K562 (cell line): ENCODE data around the gene ZSCAN26. TPM values are rescaled to one million over a fixed set of nuclear protein-coding genes. Genes with fewer than 3 reads are reported as not detected.
A peak's percentile ranks its signal among the peaks of the same experiment; 100 is the strongest.

Experiments used
- GATA2 ChIP-seq: sonication (generic); formaldehyde crosslinking; IDR thresholded peaks from 2 replicates; pipeline ENCODE4 v1.4.0; 2020; ENCODE audit warnings: mild to moderate bottlenecking, missing genetic modification reagents
- JUNB ChIP-seq: fragments of 450-650 bp; formaldehyde crosslinking; conservative IDR thresholded peaks from 2 replicates; pipeline ENCODE4 v1.4.0; 2020; ENCODE audit warnings: mild to moderate bottlenecking
- KAT2B ChIP-seq: IDR thresholded peaks from one replicate; pipeline ENCODE4 v1.6.1; 2012; ENCODE audit warnings: low read depth, mild to moderate bottlenecking, control low read depth, inconsistent platforms, low read length, moderate library complexity
- L3MBTL2 ChIP-seq: fragments of 450-650 bp; IDR thresholded peaks from 2 replicates; pipeline ENCODE4 v1.6.1; 2016; ENCODE audit warnings: mild to moderate bottlenecking, moderate library complexity
- LEF1 ChIP-seq: fragments of 450-650 bp; IDR thresholded peaks from 2 replicates; pipeline ENCODE4 v1.6.1; 2016; ENCODE audit warnings: mild to moderate bottlenecking
- MYC ChIP-seq, 2 experiments: fragments of 250-450 bp in 1 of 2; sonication (Bioruptor Pico) in 1 of 2; IDR thresholded peaks; 2 replicates each; pipeline versions ENCODE4 v1.5.1 to v1.6.1; 2012 to 2021; ENCODE audit warnings: low read depth in 2 of 2, borderline replicate concordance in 1 of 2, improper control_type of control experiment in 1 of 2, low read length in 1 of 2, mild to moderate bottlenecking in 1 of 2, moderate library complexity in 1 of 2
- NEUROD1 ChIP-seq: fragments of 150-350 bp; IDR thresholded peaks from 2 replicates; pipeline ENCODE4 v1.6.1; 2014; ENCODE audit warnings: borderline replicate concordance, low read length, low read depth; ENCODE audit not compliant: partially characterized antibody
- NFXL1 ChIP-seq: fragments of 450-650 bp; formaldehyde crosslinking; IDR thresholded peaks from 2 replicates; pipeline ENCODE4 v1.4.0; 2021; ENCODE audit warnings: mild to moderate bottlenecking
- PHF8 ChIP-seq: fragments of 200-600 bp; sonication (generic); IDR thresholded peaks from 2 replicates; pipeline ENCODE4 v1.6.1; 2012; ENCODE audit warnings: mixed run types, mild to moderate bottlenecking, inconsistent platforms, low read length, moderate library complexity, borderline replicate concordance
- POLR2G ChIP-seq: fragments of 200-400 bp; formaldehyde crosslinking; IDR thresholded peaks from 2 replicates; pipeline ENCODE4 v1.6.1; 2017; ENCODE audit warnings: low read depth, mild to moderate bottlenecking, antibody characterized with exemption, low read length, moderate library complexity
- PRMT5 ChIP-seq: sonication (generic); formaldehyde crosslinking; IDR thresholded peaks from 2 replicates; pipeline ENCODE4 v1.5.0; 2020; ENCODE audit warnings: missing genetic modification reagents
- SIN3A ChIP-seq, 2 experiments: fragments of 150-350 bp in 1 of 2; IDR thresholded peaks; 2 replicates each; pipeline ENCODE4 v1.6.1; 2011 to 2016; ENCODE audit warnings: borderline replicate concordance in 2 of 2, low read depth in 2 of 2, low read length in 2 of 2, mild to moderate bottlenecking in 2 of 2, moderate library complexity in 2 of 2; ENCODE audit not compliant: control insufficient read depth in 1 of 2
- SMARCB1 ChIP-seq: IDR thresholded peaks from 2 replicates; pipeline ENCODE4 v1.6.1; 2011; ENCODE audit warnings: improper control_type of control experiment, low read depth; ENCODE audit not compliant: insufficient read length
- TARDBP ChIP-seq: fragments of 450-650 bp; IDR thresholded peaks from 2 replicates; pipeline ENCODE4 v1.6.1; 2016
- polyA plus RNA-seq, 8 experiments: library from polyadenylated mRNA; depleted of rRNA in 4 of 8; stranded (reverse) in 5 of 8; unstranded in 3 of 8; fragments of >200 nt; fragmentation: Nextera tagmentation in 2 of 8; fragmentation: Illumina TruSeq in 1 of 8; extraction: Ambion mirVana in 2 of 8; extraction: Trizol in 1 of 8; gene quantifications; 2 replicates each; pipeline versions ENCODE4 v1.2.1 to v1.2.3, GENCODE V29; 2011 to 2014; ENCODE audit warnings: inconsistent platforms in 1 of 8, missing spikeins in 1 of 8
- total RNA-seq, 7 experiments: library from RNA; depleted of rRNA in 6 of 7; stranded (reverse); fragments of >200 nt in 6 of 7; fragmentation: Illumina TruSeq in 2 of 7; extraction: Trizol in 2 of 7; gene quantifications; 2 replicates each; pipeline versions ENCODE4 v1.2.1 to v1.2.3, GENCODE V29; 2011 to 2021; ENCODE audit warnings: low replicate concordance in 1 of 7
- TF ChIP-seq, protein P1 (sequence below), 2 experiments: fragments of 450-650 bp; formaldehyde crosslinking in 1 of 2; IDR thresholded peaks; 2 replicates each; pipeline versions ENCODE4 v1.4.0 to v1.6.1; 2014 to 2020; ENCODE audit warnings: mild to moderate bottlenecking in 2 of 2, borderline replicate concordance in 1 of 2, low read depth in 1 of 2
- TF ChIP-seq, protein P2 (sequence below): IDR thresholded peaks from 2 replicates; pipeline ENCODE4 v1.6.1; 2012; ENCODE audit warnings: low read depth, low read length, improper control_type of control experiment, borderline replicate concordance

The ZSCAN26 gene
- total and polyA plus RNA-seq, 9 of the 15 experiments (the other 6 are each of a cell fraction or from before 2014, with no cell fraction given) = 5.9 to 14.2 (median 10.5) TPM

DNA sequence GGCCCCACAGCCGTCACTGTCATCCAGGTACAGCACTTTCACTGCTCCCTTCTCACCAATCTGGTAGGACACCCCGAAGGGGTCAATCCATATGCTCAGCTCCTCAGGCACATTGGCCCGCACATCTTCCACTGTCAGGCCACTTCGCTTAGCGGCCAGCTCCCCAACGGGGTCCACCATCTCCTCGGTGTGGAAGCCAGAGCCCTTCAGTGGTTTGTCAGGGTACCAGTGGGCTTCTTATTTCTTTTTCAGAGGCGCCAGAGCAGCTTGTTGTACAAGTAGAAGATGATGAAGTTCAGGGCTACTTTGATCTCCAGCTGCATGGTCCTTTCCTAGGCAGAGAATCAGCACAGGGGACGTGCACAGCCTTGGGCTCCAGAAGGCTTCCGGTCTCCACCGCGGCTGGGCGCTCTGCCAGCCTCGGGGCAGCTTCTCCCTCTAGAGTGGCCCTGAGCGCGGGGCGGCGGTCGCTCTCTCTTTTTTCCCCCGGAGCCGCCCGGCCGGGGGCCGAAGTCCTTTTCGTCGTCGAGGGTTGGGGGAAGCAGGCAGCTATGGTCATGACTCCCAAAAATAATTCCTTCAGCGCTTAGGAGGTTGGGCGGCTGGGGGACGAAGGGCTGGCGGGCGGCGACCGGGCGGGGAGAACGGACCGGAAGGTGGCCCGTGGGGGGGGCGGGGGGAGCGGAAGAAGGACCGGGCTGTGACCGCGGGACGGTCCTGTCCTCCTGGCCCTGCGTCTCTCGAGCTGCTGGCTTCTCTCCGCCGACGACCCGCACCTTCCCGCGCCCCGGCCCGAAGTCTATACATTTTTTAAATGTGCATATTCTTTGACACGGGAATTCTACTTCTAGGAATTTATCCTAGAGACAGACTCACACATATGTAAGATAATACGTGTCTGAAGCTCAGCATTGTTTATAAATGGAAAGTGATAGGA, 48.4 kb upstream of the ZSCAN26 start (continued):
- TF ChIP-seq, protein P1, sequence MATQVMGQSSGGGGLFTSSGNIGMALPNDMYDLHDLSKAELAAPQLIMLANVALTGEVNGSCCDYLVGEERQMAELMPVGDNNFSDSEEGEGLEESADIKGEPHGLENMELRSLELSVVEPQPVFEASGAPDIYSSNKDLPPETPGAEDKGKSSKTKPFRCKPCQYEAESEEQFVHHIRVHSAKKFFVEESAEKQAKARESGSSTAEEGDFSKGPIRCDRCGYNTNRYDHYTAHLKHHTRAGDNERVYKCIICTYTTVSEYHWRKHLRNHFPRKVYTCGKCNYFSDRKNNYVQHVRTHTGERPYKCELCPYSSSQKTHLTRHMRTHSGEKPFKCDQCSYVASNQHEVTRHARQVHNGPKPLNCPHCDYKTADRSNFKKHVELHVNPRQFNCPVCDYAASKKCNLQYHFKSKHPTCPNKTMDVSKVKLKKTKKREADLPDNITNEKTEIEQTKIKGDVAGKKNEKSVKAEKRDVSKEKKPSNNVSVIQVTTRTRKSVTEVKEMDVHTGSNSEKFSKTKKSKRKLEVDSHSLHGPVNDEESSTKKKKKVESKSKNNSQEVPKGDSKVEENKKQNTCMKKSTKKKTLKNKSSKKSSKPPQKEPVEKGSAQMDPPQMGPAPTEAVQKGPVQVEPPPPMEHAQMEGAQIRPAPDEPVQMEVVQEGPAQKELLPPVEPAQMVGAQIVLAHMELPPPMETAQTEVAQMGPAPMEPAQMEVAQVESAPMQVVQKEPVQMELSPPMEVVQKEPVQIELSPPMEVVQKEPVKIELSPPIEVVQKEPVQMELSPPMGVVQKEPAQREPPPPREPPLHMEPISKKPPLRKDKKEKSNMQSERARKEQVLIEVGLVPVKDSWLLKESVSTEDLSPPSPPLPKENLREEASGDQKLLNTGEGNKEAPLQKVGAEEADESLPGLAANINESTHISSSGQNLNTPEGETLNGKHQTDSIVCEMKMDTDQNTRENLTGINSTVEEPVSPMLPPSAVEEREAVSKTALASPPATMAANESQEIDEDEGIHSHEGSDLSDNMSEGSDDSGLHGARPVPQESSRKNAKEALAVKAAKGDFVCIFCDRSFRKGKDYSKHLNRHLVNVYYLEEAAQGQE (IDR thresholded peaks at IDR 0.05; ENCODE audit: borderline replicate concordance) = peak; percentile 15; the same call in 1 of the 2 replicates
- TF ChIP-seq, protein P1 (CRISPR knock-in tag; IDR thresholded peaks at IDR 0.05; ENCODE audit: low read depth) = no peak
- TF ChIP-seq LEF1 (no peak), JUNB (CRISPR knock-in tag) (no peak), NEUROD1 (peak; percentile 59), TARDBP (0 out of 2 replicates have a peak, but pooled peaks have one; percentile 7), KAT2B (no peak), GATA2 (CRISPR knock-in tag) (no peak), SIN3A (IDR thresholded peaks at IDR 0.05; ENCODE audit: borderline replicate concordance in 2 of 2, control insufficient read depth in 1 of 2, low read depth in 2 of 2, low read length in 2 of 2) (0 out of 4 replicates have a peak, but pooled peaks of 1 of the 2 experiments have one; percentile 6), MYC (IDR thresholded peaks at IDR 0.05; ENCODE audit: low read depth, low read length) (peak; percentile 13; the same call in 1 of the 2 replicates), MYC (CRISPR knock-in tag; IDR thresholded peaks at IDR 0.05; ENCODE audit: borderline replicate concordance, low read depth) (no peak), NFXL1 (no peak), SMARCB1 (no peak), L3MBTL2 (peak; percentile 98), PRMT5 (CRISPR knock-in tag) (no peak), PHF8 (peak; percentile 84; the same call in 1 of the 2 replicates), POLR2G (peak; percentile 92)
- TF ChIP-seq, protein P2, sequence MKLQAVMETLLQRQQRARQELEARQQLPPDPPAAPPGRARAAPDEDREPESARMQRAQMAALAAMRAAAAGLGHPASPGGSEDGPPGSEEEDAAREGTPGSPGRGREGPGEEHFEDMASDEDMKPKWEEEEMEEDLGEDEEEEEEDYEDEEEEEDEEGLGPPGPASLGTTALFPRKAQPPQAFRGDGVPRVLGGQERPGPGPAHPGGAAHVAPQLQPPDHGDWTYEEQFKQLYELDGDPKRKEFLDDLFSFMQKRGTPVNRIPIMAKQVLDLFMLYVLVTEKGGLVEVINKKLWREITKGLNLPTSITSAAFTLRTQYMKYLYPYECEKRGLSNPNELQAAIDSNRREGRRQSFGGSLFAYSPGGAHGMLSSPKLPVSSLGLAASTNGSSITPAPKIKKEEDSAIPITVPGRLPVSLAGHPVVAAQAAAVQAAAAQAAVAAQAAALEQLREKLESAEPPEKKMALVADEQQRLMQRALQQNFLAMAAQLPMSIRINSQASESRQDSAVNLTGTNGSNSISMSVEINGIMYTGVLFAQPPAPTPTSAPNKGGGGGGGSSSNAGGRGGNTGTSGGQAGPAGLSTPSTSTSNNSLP = 0 out of 2 replicates have a peak, but pooled peaks have one; percentile 11
